HL-60/S4 treated with phorbol 12-myristate 13-acetate at 8.2 ng/mL for 4 days and 3 days (cell line): Measurements from ENCODE around the gene DYRK1B.

Experiments used
- in situ Hi-C: fragments of 300-500 bp; cut with MboI; formaldehyde crosslinking; loops from 2 replicates; pipeline ENCODE4 v1.15.0; 2022; ENCODE audit warnings: low sequenced_read_pairs

The DYRK1B gene

GRCh38 chr19:39864118-39864517 lies 30.2 kb upstream of the DYRK1B start:
- in situ Hi-C loops = no loop called here

GRCh38 chr19:39858541-39858940 lies 24.6 kb upstream of the DYRK1B start:
- in situ Hi-C loops = no loop called here

GRCh38 chr19:39852882-39853281 lies 18.9 kb upstream of the DYRK1B start:
- in situ Hi-C loops = no loop called here

GRCh38 chr19:39850892-39851291 lies 16.9 kb upstream of the DYRK1B start:
- in situ Hi-C loops = no loop called here

GRCh38 chr19:39848392-39848791 lies 14.4 kb upstream of the DYRK1B start:
- in situ Hi-C loops = no loop called here

GRCh38 chr19:39847525-39847924 lies 13.6 kb upstream of the DYRK1B start:
- in situ Hi-C loops = no loop called here

- in situ Hi-C loops = no loop called here
Measured at GRCh38 chr19:39846678-39847486, 12.9 kb upstream of the DYRK1B start.

GRCh38 chr19:39845933-39846677 lies 12.1 kb upstream of the DYRK1B start, which contains the start of gene FBL:
Gene FBL, minus strand, starts transcription at chr19:39846379. Its CDS starts 79 bp downstream, at chr19:39846300.
- in situ Hi-C loops = no loop called here

GRCh38 chr19:39845584-39845932 lies 11.6 kb upstream of the DYRK1B start:
- in situ Hi-C loops = no loop called here

GRCh38 chr19:39845172-39845571 lies 11.2 kb upstream of the DYRK1B start:
- in situ Hi-C loops = no loop called here

- in situ Hi-C loops = no loop called here
Measured at GRCh38 chr19:39843919-39844793, 10.2 kb upstream of the DYRK1B start.

- in situ Hi-C loops = no loop called here
Measured at GRCh38 chr19:39842693-39843435, 8.9 kb upstream of the DYRK1B start.

- in situ Hi-C loops = no loop called here
Measured at GRCh38 chr19:39841041-39841440, 7.1 kb upstream of the DYRK1B start.

GRCh38 chr19:39840492-39840891 lies 6.5 kb upstream of the DYRK1B start:
- in situ Hi-C loops = no loop called here

- in situ Hi-C loops = no loop called here
Measured at GRCh38 chr19:39839678-39840327, 5.8 kb upstream of the DYRK1B start.

- in situ Hi-C loops = no loop called here
Measured at GRCh38 chr19:39838569-39838968, 4.6 kb upstream of the DYRK1B start.

- in situ Hi-C loops = no loop called here
Measured at GRCh38 chr19:39837978-39838377, 4.0 kb upstream of the DYRK1B start.

- in situ Hi-C loops = no loop called here
Measured at GRCh38 chr19:39834287-39834841, 402 bp upstream of the DYRK1B start.

- in situ Hi-C loops = no loop called here
Measured at GRCh38 chr19:39833160-39833463, 850 bp downstream of the DYRK1B start.
